Measurements from ENCODE around the gene TIMP3. TPM values are rescaled to one million over a fixed set of nuclear protein-coding genes. Genes with fewer than 3 reads are reported as not detected.

The TIMP3 gene
- total and polyA plus RNA-seq, 2 donors (not counting 1 experiment from before 2014, with no cell fraction given), result not detected

DNA sequence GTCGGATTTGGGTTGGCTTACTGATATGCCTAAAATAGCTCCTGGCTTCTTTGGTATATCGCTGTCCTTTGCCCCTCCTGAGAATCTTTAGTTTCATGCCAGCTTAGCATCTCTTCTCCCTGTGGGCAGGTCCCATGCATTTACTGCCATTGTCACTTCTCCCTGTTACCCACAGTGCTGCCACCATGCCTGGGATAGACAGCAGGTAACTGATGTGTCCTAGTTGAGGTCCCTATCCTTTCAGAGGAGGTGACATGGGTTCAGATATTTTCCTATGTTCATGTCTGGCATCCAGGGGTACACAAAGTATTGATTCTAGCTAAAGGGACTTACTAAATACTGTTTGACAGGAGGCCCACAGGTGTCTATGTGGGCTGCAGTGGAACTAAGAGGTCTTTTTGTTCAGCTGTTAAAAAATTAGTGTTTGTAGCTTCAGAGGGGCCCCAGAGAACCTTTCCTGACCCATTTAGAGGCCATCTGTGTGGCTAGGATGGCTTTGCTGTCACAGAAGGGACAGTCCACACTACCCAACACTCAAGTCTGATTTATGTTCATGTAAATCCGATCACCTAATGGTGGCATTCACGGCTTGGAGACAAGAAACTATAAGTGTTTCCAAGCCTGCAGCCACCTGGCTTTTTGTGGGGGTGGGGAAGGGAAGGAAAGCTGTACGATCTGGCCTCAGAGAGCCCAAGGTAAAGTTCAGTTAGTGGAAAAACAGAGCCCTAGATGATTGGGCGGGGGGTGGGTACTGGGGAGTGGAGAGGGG lies 8.5 kb downstream of the TIMP3 start:
- no peaks in the 10 kb centered on the region for H4K20me1 ChIP-seq (ENCODE audit: control insufficient read depth, insufficient read depth, low read length, poor library complexity, severe bottlenecking)
- no peaks in the 10 kb centered on the region for H3K36me3 ChIP-seq (replicated peaks in 1 of 2; ENCODE audit: control extremely low read depth in 1 of 2, control insufficient read depth in 1 of 2, extremely low read depth in 1 of 2, insufficient read depth in 2 of 2, low read length in 1 of 2)
- WGBS (ENCODE audit: insufficient coverage), result 84% methylated on average over 4 of the region's 6 CpGs
- H3K9ac ChIP-seq (ENCODE audit: low read length), result no peak overlapping the region
- H3K27ac Mint-ChIP-seq, result no peak overlapping the region
- H3K79me2 ChIP-seq (ENCODE audit: control insufficient read depth, insufficient read depth, low read length), result no peaks in the 10 kb centered on the region
- no peak overlapping the region for H3K4me3 Mint-ChIP-seq
- no peak overlapping the region for H3K27ac ChIP-seq (ENCODE audit: low read length in 2 of 2)
- POLR2A ChIA-PET, result no interaction called here
- no peaks in the 10 kb centered on the region for H3K4me1 ChIP-seq (ENCODE audit: control insufficient read depth in 2 of 2, insufficient read depth in 2 of 2, low read length in 2 of 2)
- H3K4me1 Mint-ChIP-seq, result no peaks in the 10 kb centered on the region
- H3K27me3 Mint-ChIP-seq, result peaks cover 37% of the 10 kb centered on the region
- H2AFZ ChIP-seq (ENCODE audit: insufficient read depth, low read depth, low read length, poor library complexity, severe bottlenecking), result no peak overlapping the region
- H3K4me2 ChIP-seq (replicated peaks; ENCODE audit: low read depth, low read length, poor library complexity, severe bottlenecking), result no peak overlapping the region
- DNase-seq (no peak), ATAC-seq (ENCODE audit: low read depth) (no peak)
- peaks cover 0 to 6% (median 2%) of the 10 kb centered on the region in 4 experiments for H3K27me3 ChIP-seq (replicated peaks in 1 of 4; ENCODE audit: control extremely low read depth in 1 of 4, control insufficient read depth in 3 of 4, insufficient read depth in 4 of 4, low read length in 3 of 4)
- H3K9me3 ChIP-seq (ENCODE audit: control extremely low read depth in 1 of 3, control insufficient read depth in 2 of 3, insufficient read depth in 1 of 3, low read length in 2 of 3), result no peaks in the 10 kb centered on the region
- TF ChIP-seq, protein P1, sequence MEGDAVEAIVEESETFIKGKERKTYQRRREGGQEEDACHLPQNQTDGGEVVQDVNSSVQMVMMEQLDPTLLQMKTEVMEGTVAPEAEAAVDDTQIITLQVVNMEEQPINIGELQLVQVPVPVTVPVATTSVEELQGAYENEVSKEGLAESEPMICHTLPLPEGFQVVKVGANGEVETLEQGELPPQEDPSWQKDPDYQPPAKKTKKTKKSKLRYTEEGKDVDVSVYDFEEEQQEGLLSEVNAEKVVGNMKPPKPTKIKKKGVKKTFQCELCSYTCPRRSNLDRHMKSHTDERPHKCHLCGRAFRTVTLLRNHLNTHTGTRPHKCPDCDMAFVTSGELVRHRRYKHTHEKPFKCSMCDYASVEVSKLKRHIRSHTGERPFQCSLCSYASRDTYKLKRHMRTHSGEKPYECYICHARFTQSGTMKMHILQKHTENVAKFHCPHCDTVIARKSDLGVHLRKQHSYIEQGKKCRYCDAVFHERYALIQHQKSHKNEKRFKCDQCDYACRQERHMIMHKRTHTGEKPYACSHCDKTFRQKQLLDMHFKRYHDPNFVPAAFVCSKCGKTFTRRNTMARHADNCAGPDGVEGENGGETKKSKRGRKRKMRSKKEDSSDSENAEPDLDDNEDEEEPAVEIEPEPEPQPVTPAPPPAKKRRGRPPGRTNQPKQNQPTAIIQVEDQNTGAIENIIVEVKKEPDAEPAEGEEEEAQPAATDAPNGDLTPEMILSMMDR (IDR thresholded peaks at IDR 0.05), result no peak
- TF ChIP-seq EZH2 (IDR thresholded peaks at IDR 0.05; ENCODE audit: borderline replicate concordance, insufficient read depth, low read depth, low read length, poor library complexity, severe bottlenecking), result no peak
- CTCF ChIA-PET, result no interaction called here
- H3K4me3 ChIP-seq (ENCODE audit: control extremely low read depth in 1 of 5, extremely low read depth in 1 of 5, insufficient read depth in 1 of 5, low read depth in 2 of 5, low read length in 4 of 5), result no peak overlapping the region
- no peaks in the 10 kb centered on the region for H3K9me3 Mint-ChIP-seq (ENCODE audit: insufficient read depth)
- intact Hi-C loops (cut with micrococcal nuclease), result no loop called here

DNA sequence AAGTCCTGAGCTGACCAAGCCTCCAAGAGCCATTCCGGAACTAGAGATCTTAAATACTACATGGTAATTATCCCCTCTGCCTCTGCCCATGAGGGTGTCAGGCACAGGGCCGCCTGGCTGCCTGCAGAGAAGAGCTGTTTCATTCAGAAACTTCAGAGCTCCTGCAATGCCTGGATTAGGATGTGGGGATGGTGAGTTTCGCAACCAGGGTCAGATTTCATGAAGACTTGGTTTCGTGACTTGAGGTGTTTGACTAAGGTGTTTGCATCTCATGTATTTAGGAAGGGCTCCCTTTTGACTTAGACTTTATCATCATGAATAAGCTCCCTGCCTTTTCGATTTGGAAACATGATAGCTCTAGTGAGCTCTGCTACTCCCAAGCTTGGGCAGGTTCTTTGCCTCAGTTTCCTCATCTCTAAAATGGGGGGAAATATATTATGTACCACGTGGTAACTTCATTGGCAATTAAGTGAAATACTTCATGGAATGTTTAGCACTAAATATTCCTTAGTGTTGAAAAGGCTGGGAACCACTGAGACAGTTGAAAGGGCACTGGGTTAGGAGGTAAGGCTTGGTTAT lies 9.1 kb downstream of the TIMP3 start:
- Mint-ChIP-seq H3K27ac (no peak overlapping the region), H3K27me3 (peaks cover 35% of the 10 kb centered on the region), H3K9me3 (ENCODE audit: insufficient read depth) (no peaks in the 10 kb centered on the region), H3K4me1 (no peaks in the 10 kb centered on the region), H3K4me3 (no peak overlapping the region)
- 89% methylated on average over 2 of the region's 6 CpGs for WGBS (ENCODE audit: insufficient coverage)
- ATAC-seq (ENCODE audit: low read depth), result no peak
- no peak overlapping the region for H3K27ac ChIP-seq (ENCODE audit: low read length in 2 of 2)
- no peaks in the 10 kb centered on the region for H3K36me3 ChIP-seq (replicated peaks in 1 of 2; ENCODE audit: control extremely low read depth in 1 of 2, control insufficient read depth in 1 of 2, extremely low read depth in 1 of 2, insufficient read depth in 2 of 2, low read length in 1 of 2)
- H3K4me2 ChIP-seq (replicated peaks; ENCODE audit: low read depth, low read length, poor library complexity, severe bottlenecking), result no peak overlapping the region
- CTCF ChIA-PET, result no interaction called here
- H3K27me3 ChIP-seq (replicated peaks in 1 of 4; ENCODE audit: control extremely low read depth in 1 of 4, control insufficient read depth in 3 of 4, insufficient read depth in 4 of 4, low read length in 3 of 4), result peaks cover 0 to 6% (median 0%) of the 10 kb centered on the region in 4 experiments
- no peaks in the 10 kb centered on the region for H3K9me3 ChIP-seq (ENCODE audit: control extremely low read depth in 1 of 3, control insufficient read depth in 2 of 3, insufficient read depth in 1 of 3, low read length in 2 of 3)
- no peak for DNase-seq
- no peak overlapping the region for H3K4me3 ChIP-seq (ENCODE audit: control extremely low read depth in 1 of 5, extremely low read depth in 1 of 5, insufficient read depth in 1 of 5, low read depth in 2 of 5, low read length in 4 of 5)
- no peak for TF ChIP-seq EZH2 (IDR thresholded peaks at IDR 0.05; ENCODE audit: borderline replicate concordance, insufficient read depth, low read depth, low read length, poor library complexity, severe bottlenecking)
- TF ChIP-seq, protein P1 (IDR thresholded peaks at IDR 0.05), result no peak
- H4K20me1 ChIP-seq (ENCODE audit: control insufficient read depth, insufficient read depth, low read length, poor library complexity, severe bottlenecking), result no peaks in the 10 kb centered on the region
- H3K79me2 ChIP-seq (ENCODE audit: control insufficient read depth, insufficient read depth, low read length), result no peaks in the 10 kb centered on the region
- H3K9ac ChIP-seq (ENCODE audit: low read length), result no peak overlapping the region
- H2AFZ ChIP-seq (ENCODE audit: insufficient read depth, low read depth, low read length, poor library complexity, severe bottlenecking), result no peak overlapping the region
- intact Hi-C loops (cut with micrococcal nuclease), result no loop called here
- no peaks in the 10 kb centered on the region for H3K4me1 ChIP-seq (ENCODE audit: control insufficient read depth in 2 of 2, insufficient read depth in 2 of 2, low read length in 2 of 2)
- POLR2A ChIA-PET, result no interaction called here

All from B cell (primary cell).